Activated T-cell treated with anti-CD3 and anti-CD28 coated beads, Interleukin-2, amount 50 U/mL, for 72 hours (primary cell): ENCODE results near the gene ARHGEF26. TPM values are rescaled to one million over a fixed set of nuclear protein-coding genes. Genes with fewer than 3 reads are reported as not detected.

Experiments
- ATAC-seq, 2 donors: fragments of 150-1000 bp; cut with Tn5 transposase; replicated peaks in 1 of 2; 2 replicates each; pipeline ENCODE4 v1.10.0; 2021; ENCODE audit warnings: moderate library complexity in 2 of 2, mild to moderate bottlenecking in 1 of 2
- DNase-seq, 2 donors: peaks; one replicate each; pipeline ENCODE4 v3.0.0; 2021 to 2022; ENCODE audit warnings: mixed read lengths in 1 of 2
- H3K27ac Mint-ChIP-seq: one replicate; pipeline ENCODE4 v1.8.0; 2022; ENCODE audit warnings: mild to moderate bottlenecking, moderate library complexity, mixed read lengths
- H3K27me3 Mint-ChIP-seq: one replicate; pipeline ENCODE4 v1.8.0; 2022; ENCODE audit warnings: low read depth, mixed read lengths
- H3K36me3 Mint-ChIP-seq, 2 donors: one replicate each; pipeline ENCODE4 v1.8.0; 2022; ENCODE audit warnings: mixed read lengths in 2 of 2, mild to moderate bottlenecking in 1 of 2; ENCODE audit not compliant: insufficient read depth in 2 of 2
- H3K4me1 Mint-ChIP-seq: one replicate; pipeline ENCODE4 v1.8.0; 2022; ENCODE audit warnings: low read depth, mixed read lengths
- H3K4me3 Mint-ChIP-seq, 2 donors: one replicate each; pipeline ENCODE4 v1.8.0; 2022; ENCODE audit warnings: mild to moderate bottlenecking in 2 of 2, mixed read lengths in 2 of 2, moderate library complexity in 2 of 2
- H3K9me3 Mint-ChIP-seq, 2 donors: one replicate each; pipeline ENCODE4 v1.8.0; 2022; ENCODE audit warnings: mixed read lengths in 2 of 2
- total RNA-seq, 2 donors: library from RNA; stranded (reverse); gene quantifications; one replicate each; pipeline ENCODE4 v1.2.3, GENCODE V29; 2022

Gene ARHGEF26
- total RNA-seq, 2 donors from 2014 or later: 0.31 to 0.32 TPM

GRCh38 chr3:154178172-154178571, 57.0 kb downstream of the ARHGEF26 start:
- Mint-ChIP-seq H3K4me1 (no peaks in the 10 kb centered on the region), H3K27ac (no peak overlapping the region), H3K36me3 (no peaks in the 10 kb centered on the region), H3K9me3 (peaks cover 0 to 2% of the 10 kb centered on the region in 2 donors), H3K4me3 (no peak overlapping the region), H3K27me3 (peaks cover 7% of the 10 kb centered on the region)
- ATAC-seq (no peak), DNase-seq (no peak)

GRCh38 chr3:154180836-154181691, 59.9 kb downstream of the ARHGEF26 start:
- Mint-ChIP-seq H3K27ac (no peak overlapping the region), H3K9me3 (peaks cover 0 to 2% of the 10 kb centered on the region in 2 donors), H3K4me1 (no peaks in the 10 kb centered on the region), H3K4me3 (no peak overlapping the region), H3K27me3 (peaks cover 20% of the 10 kb centered on the region), H3K36me3 (no peaks in the 10 kb centered on the region)
- ATAC-seq (no peak), DNase-seq (no peak)

- no peak overlapping the region for H3K4me3 Mint-ChIP-seq
- no peaks in the 10 kb centered on the region for H3K4me1 Mint-ChIP-seq
- peaks cover 0 to 2% of the 10 kb centered on the region in 2 donors for H3K9me3 Mint-ChIP-seq
- no peak for ATAC-seq
- DNase-seq: no peak
- H3K27me3 Mint-ChIP-seq: peaks cover 20% of the 10 kb centered on the region
- H3K27ac Mint-ChIP-seq: no peak overlapping the region
- H3K36me3 Mint-ChIP-seq: no peaks in the 10 kb centered on the region
Observed at GRCh38 chr3:154182322-154182922, 61.2 kb downstream of the ARHGEF26 start.

GRCh38 chr3:154182975-154183374, 61.8 kb downstream of the ARHGEF26 start:
- Mint-ChIP-seq H3K4me3 (no peak overlapping the region), H3K27me3 (peaks cover 20% of the 10 kb centered on the region), H3K27ac (no peak overlapping the region), H3K4me1 (no peaks in the 10 kb centered on the region), H3K36me3 (no peaks in the 10 kb centered on the region), H3K9me3 (peaks cover 0 to 2% of the 10 kb centered on the region in 2 donors)
- no peak for ATAC-seq
- DNase-seq: no peak

- no peaks in the 10 kb centered on the region for H3K4me1 Mint-ChIP-seq
- H3K27me3 Mint-ChIP-seq: peaks cover 20% of the 10 kb centered on the region
- no peaks in the 10 kb centered on the region for H3K36me3 Mint-ChIP-seq
- DNase-seq (no peak), ATAC-seq (no peak)
- H3K9me3 Mint-ChIP-seq: peaks cover 0 to 2% of the 10 kb centered on the region in 2 donors
- H3K4me3 Mint-ChIP-seq: no peak overlapping the region
- H3K27ac Mint-ChIP-seq: no peak overlapping the region
Observed at GRCh38 chr3:154184582-154184981, 63.4 kb downstream of the ARHGEF26 start.

GRCh38 chr3:154188437-154188836, 67.2 kb downstream of the ARHGEF26 start:
- Mint-ChIP-seq H3K4me3 (no peak overlapping the region), H3K27ac (no peak overlapping the region), H3K36me3 (no peaks in the 10 kb centered on the region), H3K27me3 (peaks cover 12% of the 10 kb centered on the region), H3K9me3 (no peaks in the 10 kb centered on the region), H3K4me1 (no peaks in the 10 kb centered on the region)
- no peak for ATAC-seq
- no peak for DNase-seq

GRCh38 chr3:154188846-154189245, 67.7 kb downstream of the ARHGEF26 start:
- no peaks in the 10 kb centered on the region for H3K36me3 Mint-ChIP-seq
- no peak for ATAC-seq
- no peaks in the 10 kb centered on the region for H3K4me1 Mint-ChIP-seq
- no peak for DNase-seq
- H3K4me3 Mint-ChIP-seq: no peak overlapping the region
- H3K9me3 Mint-ChIP-seq: no peaks in the 10 kb centered on the region
- no peak overlapping the region for H3K27ac Mint-ChIP-seq
- H3K27me3 Mint-ChIP-seq: peaks cover 12% of the 10 kb centered on the region

- ATAC-seq: no peak
- no peak for DNase-seq
- peaks cover 15% of the 10 kb centered on the region for H3K27me3 Mint-ChIP-seq
- no peaks in the 10 kb centered on the region for H3K9me3 Mint-ChIP-seq
- no peak overlapping the region for H3K27ac Mint-ChIP-seq
- H3K4me1 Mint-ChIP-seq: no peaks in the 10 kb centered on the region
- no peak overlapping the region for H3K4me3 Mint-ChIP-seq
- H3K36me3 Mint-ChIP-seq: no peaks in the 10 kb centered on the region
Observed at GRCh38 chr3:154191520-154191919, 70.3 kb downstream of the ARHGEF26 start.

- Mint-ChIP-seq H3K4me3 (no peak overlapping the region), H3K9me3 (no peaks in the 10 kb centered on the region), H3K27ac (no peak overlapping the region), H3K4me1 (no peaks in the 10 kb centered on the region), H3K27me3 (peaks cover 15% of the 10 kb centered on the region), H3K36me3 (no peaks in the 10 kb centered on the region)
- ATAC-seq: no peak
- DNase-seq: no peak
Observed at GRCh38 chr3:154192225-154192624, 71.0 kb downstream of the ARHGEF26 start.

- ATAC-seq (no peak), DNase-seq (no peak)
- Mint-ChIP-seq H3K27me3 (peaks cover 15% of the 10 kb centered on the region), H3K9me3 (no peaks in the 10 kb centered on the region), H3K36me3 (no peaks in the 10 kb centered on the region), H3K27ac (no peak overlapping the region), H3K4me1 (no peaks in the 10 kb centered on the region), H3K4me3 (no peak overlapping the region)
Observed at GRCh38 chr3:154193000-154193615, 71.9 kb downstream of the ARHGEF26 start.

- no peak for DNase-seq
- no peak overlapping the region for H3K4me3 Mint-ChIP-seq
- H3K27ac Mint-ChIP-seq: no peak overlapping the region
- no peak for ATAC-seq
- peaks cover 2 to 3% of the 10 kb centered on the region in 2 donors for H3K9me3 Mint-ChIP-seq
- no peaks in the 10 kb centered on the region for H3K4me1 Mint-ChIP-seq
- H3K27me3 Mint-ChIP-seq: peaks cover 15% of the 10 kb centered on the region
- H3K36me3 Mint-ChIP-seq: peaks cover 0 to 2% of the 10 kb centered on the region in 2 donors
Observed at GRCh38 chr3:154194877-154195276, 73.7 kb downstream of the ARHGEF26 start.

GRCh38 chr3:154195620-154196356, 74.6 kb downstream of the ARHGEF26 start:
- peaks cover 2 to 3% of the 10 kb centered on the region in 2 donors for H3K9me3 Mint-ChIP-seq
- H3K27me3 Mint-ChIP-seq: peaks cover 15% of the 10 kb centered on the region
- ATAC-seq (no peak), DNase-seq (no peak)
- H3K27ac Mint-ChIP-seq: no peak overlapping the region
- no peaks in the 10 kb centered on the region for H3K4me1 Mint-ChIP-seq
- H3K36me3 Mint-ChIP-seq: peaks cover 0 to 2% of the 10 kb centered on the region in 2 donors
- no peak overlapping the region for H3K4me3 Mint-ChIP-seq

- Mint-ChIP-seq H3K9me3 (peaks cover 2 to 3% of the 10 kb centered on the region in 2 donors), H3K4me1 (no peaks in the 10 kb centered on the region), H3K27ac (no peak overlapping the region), H3K27me3 (peaks cover 15% of the 10 kb centered on the region), H3K36me3 (peaks cover 0 to 2% of the 10 kb centered on the region in 2 donors), H3K4me3 (no peak overlapping the region)
- DNase-seq: no peak
- no peak for ATAC-seq
Observed at GRCh38 chr3:154197751-154198150, 76.6 kb downstream of the ARHGEF26 start.
